CD14-positive monocyte (primary cell): ENCODE measurements around the gene ZNF334. TPM values are rescaled to one million over a fixed set of nuclear protein-coding genes. Genes with fewer than 3 reads are reported as not detected.

Source experiments
- DNase-seq, 3 donors: peaks; one replicate each; pipeline ENCODE4 v3.0.0-alpha.2; 2011 to 2022
- H2AFZ ChIP-seq: 2 replicates; pipeline ENCODE4 v1.6.0; 2012; ENCODE audit warnings: mild to moderate bottlenecking, low read depth, low read length, inconsistent platforms; ENCODE audit not compliant: insufficient read depth, poor library complexity, severe bottlenecking
- H3K27ac ChIP-seq, 2 donors: 1 replicate in 1 of 2; 2 replicates in 1 of 2; pipeline ENCODE4 v1.5.1; 2012 to 2013; ENCODE audit warnings: low read length in 2 of 2, control low read depth in 1 of 2, inconsistent platforms in 1 of 2, low read depth in 1 of 2, mild to moderate bottlenecking in 1 of 2
- H3K27me3 ChIP-seq, 2 donors: one replicate each; pipeline versions ENCODE4 v1.6.0 to v1.6.1; 2011 to 2013; ENCODE audit warnings: low read length in 2 of 2; ENCODE audit not compliant: control insufficient read depth in 2 of 2, insufficient read depth in 2 of 2
- H3K36me3 ChIP-seq, 2 donors: replicated peaks in 1 of 2; 1 replicate in 1 of 2; 2 replicates in 1 of 2; pipeline versions ENCODE4 v1.5.1 to v1.6.1; 2012 to 2013; ENCODE audit warnings: low read length in 2 of 2, control low read depth in 1 of 2, inconsistent platforms in 1 of 2, mild to moderate bottlenecking in 1 of 2; ENCODE audit not compliant: insufficient read depth in 2 of 2, control insufficient read depth in 1 of 2
- H3K4me1 ChIP-seq, 2 donors: 1 replicate in 1 of 2; 2 replicates in 1 of 2; pipeline versions ENCODE4 v1.5.1 to v1.6.1; 2012 to 2013; ENCODE audit warnings: low read length in 2 of 2, control low read depth in 1 of 2, inconsistent platforms in 1 of 2, mild to moderate bottlenecking in 1 of 2, moderate library complexity in 1 of 2; ENCODE audit not compliant: insufficient read depth in 2 of 2, control insufficient read depth in 1 of 2
- H3K4me2 ChIP-seq: replicated peaks from 2 replicates; pipeline ENCODE3; 2012; ENCODE audit warnings: low read length, moderate library complexity, mild to moderate bottlenecking; ENCODE audit not compliant: poor library complexity, severe bottlenecking; ENCODE audit errors: extremely low read depth
- H3K4me3 ChIP-seq, 3 experiments: fragments of 200-600 bp in 1 of 3; sonication (generic) in 1 of 3; replicated peaks in 1 of 3; 1 replicate in 2 of 3; 2 replicates in 1 of 3; pipeline ENCODE4 v1.5.1; 2011 to 2013; ENCODE audit warnings: low read length in 3 of 3, mild to moderate bottlenecking in 3 of 3, control low read depth in 2 of 3, low read depth in 2 of 3, inconsistent platforms in 1 of 3, moderate library complexity in 1 of 3
- H3K79me2 ChIP-seq: 2 replicates; pipeline ENCODE4 v1.6.0; 2012; ENCODE audit warnings: mild to moderate bottlenecking, control low read depth, inconsistent platforms, low read length, moderate library complexity; ENCODE audit not compliant: insufficient read depth
- H3K9ac ChIP-seq: 2 replicates; pipeline ENCODE4 v1.6.0; 2017; ENCODE audit warnings: low read length, mild to moderate bottlenecking; ENCODE audit not compliant: insufficient read depth, poor library complexity, severe bottlenecking
- H3K9me3 ChIP-seq, 2 donors: replicated peaks in 1 of 2; 1 replicate in 1 of 2; 2 replicates in 1 of 2; pipeline versions ENCODE4 v1.5.1 to v1.6.1; 2012 to 2013; ENCODE audit warnings: low read length in 2 of 2, control low read depth in 1 of 2; ENCODE audit not compliant: control insufficient read depth in 1 of 2, insufficient read depth in 1 of 2
- H4K20me1 ChIP-seq: 2 replicates; pipeline ENCODE4 v1.6.0; 2012; ENCODE audit warnings: mild to moderate bottlenecking, low read length, control low read depth, moderate library complexity; ENCODE audit not compliant: insufficient read depth
- H3K27ac Mint-ChIP-seq, 7 donors: one replicate each; pipeline ENCODE4 v1.8.0; 2020; ENCODE audit warnings: mild to moderate bottlenecking in 7 of 7, mixed read lengths in 7 of 7, moderate library complexity in 6 of 7, inconsistent platforms in 2 of 7
- H3K27me3 Mint-ChIP-seq, 3 donors: one replicate each; pipeline ENCODE4 v1.8.0; 2021 to 2022; ENCODE audit warnings: low read depth in 3 of 3, mild to moderate bottlenecking in 3 of 3, mixed read lengths in 3 of 3, moderate library complexity in 3 of 3, inconsistent platforms in 1 of 3
- H3K36me3 Mint-ChIP-seq, 2 donors: one replicate each; pipeline ENCODE4 v1.8.0; 2020; ENCODE audit warnings: mixed read lengths in 2 of 2, inconsistent platforms in 1 of 2, mild to moderate bottlenecking in 1 of 2
- H3K4me1 Mint-ChIP-seq: one replicate; pipeline ENCODE4 v1.8.0; 2020; ENCODE audit warnings: mild to moderate bottlenecking, mixed read lengths
- H3K4me3 Mint-ChIP-seq, 2 donors: one replicate each; pipeline ENCODE4 v1.8.0; 2020; ENCODE audit warnings: mild to moderate bottlenecking in 2 of 2, mixed read lengths in 2 of 2, moderate library complexity in 1 of 2
- H3K9me3 Mint-ChIP-seq, 7 donors: one replicate each; pipeline ENCODE4 v1.8.0; 2020 to 2022; ENCODE audit warnings: mixed read lengths in 7 of 7, mild to moderate bottlenecking in 6 of 7, moderate library complexity in 6 of 7, inconsistent platforms in 2 of 7
- WGBS: methylation state at CpG from one replicate; pipeline ENCODE4 v1.1.5; 2013; ENCODE audit warnings: missing lambda C conversion rate; ENCODE audit not compliant: insufficient coverage; 5-methylcytosine and 5-hydroxymethylcytosine counted together
- intact Hi-C, 2 donors: fragments of 100-400 bp; cut with micrococcal nuclease; formaldehyde crosslinking; loops; one replicate each; pipeline versions ENCODE4 v1.15.0 to v1.15.1; 2023
- polyA plus RNA-seq, 3 donors: library from polyadenylated mRNA; depleted of rRNA in 1 of 3; unstranded in 2 of 3; stranded (reverse) in 1 of 3; fragments of 300-500 nt in 2 of 3; fragments of >200 nt in 1 of 3; fragmentation: Illumina TruSeq in 2 of 3; gene quantifications; 1 replicate in 2 of 3; 2 replicates in 1 of 3; pipeline ENCODE4 v1.2.3, GENCODE V29; 2012 to 2021
- TF ChIP-seq, protein P1 (sequence below): fragments of 200-600 bp; IDR thresholded peaks from one replicate; pipeline ENCODE4 v1.8.0; 2022; ENCODE audit warnings: antibody characterized with exemption, mild to moderate bottlenecking

The ZNF334 gene
- polyA plus RNA-seq, 3 donors: 0.04 TPM; not detected in 2

- no peaks in the 10 kb centered on the region for H3K9me3 Mint-ChIP-seq
- H3K9me3 ChIP-seq: no peaks in the 10 kb centered on the region
- H4K20me1 ChIP-seq: no peaks in the 10 kb centered on the region
- H3K4me1 Mint-ChIP-seq: peaks cover 29% of the 10 kb centered on the region
- peaks cover 26 to 29% of the 10 kb centered on the region in 2 donors for H3K4me1 ChIP-seq
- no peak overlapping the region for H3K27ac ChIP-seq
- TF ChIP-seq, protein P1, sequence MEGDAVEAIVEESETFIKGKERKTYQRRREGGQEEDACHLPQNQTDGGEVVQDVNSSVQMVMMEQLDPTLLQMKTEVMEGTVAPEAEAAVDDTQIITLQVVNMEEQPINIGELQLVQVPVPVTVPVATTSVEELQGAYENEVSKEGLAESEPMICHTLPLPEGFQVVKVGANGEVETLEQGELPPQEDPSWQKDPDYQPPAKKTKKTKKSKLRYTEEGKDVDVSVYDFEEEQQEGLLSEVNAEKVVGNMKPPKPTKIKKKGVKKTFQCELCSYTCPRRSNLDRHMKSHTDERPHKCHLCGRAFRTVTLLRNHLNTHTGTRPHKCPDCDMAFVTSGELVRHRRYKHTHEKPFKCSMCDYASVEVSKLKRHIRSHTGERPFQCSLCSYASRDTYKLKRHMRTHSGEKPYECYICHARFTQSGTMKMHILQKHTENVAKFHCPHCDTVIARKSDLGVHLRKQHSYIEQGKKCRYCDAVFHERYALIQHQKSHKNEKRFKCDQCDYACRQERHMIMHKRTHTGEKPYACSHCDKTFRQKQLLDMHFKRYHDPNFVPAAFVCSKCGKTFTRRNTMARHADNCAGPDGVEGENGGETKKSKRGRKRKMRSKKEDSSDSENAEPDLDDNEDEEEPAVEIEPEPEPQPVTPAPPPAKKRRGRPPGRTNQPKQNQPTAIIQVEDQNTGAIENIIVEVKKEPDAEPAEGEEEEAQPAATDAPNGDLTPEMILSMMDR: no peak
- no peaks in the 10 kb centered on the region for H3K36me3 ChIP-seq
- H3K4me3 Mint-ChIP-seq: peak overlapping the region in 1 of 2 donors; percentile 35
- H3K4me3 ChIP-seq: no peak overlapping the region
- WGBS: 28% methylated on average over 4 of the region's 4 CpGs
- peaks cover 2 to 12% of the 10 kb centered on the region in 2 donors for H3K27me3 ChIP-seq
- H3K79me2 ChIP-seq: no peaks in the 10 kb centered on the region
- H3K27me3 Mint-ChIP-seq: peaks cover 6 to 11% (median 8%) of the 10 kb centered on the region in 3 donors
- no peak overlapping the region for H3K4me2 ChIP-seq
- DNase-seq: peak; percentile 37 to 89 (median 42)
- H3K9ac ChIP-seq: no peak overlapping the region
- H3K36me3 Mint-ChIP-seq: peaks cover 0 to 3% of the 10 kb centered on the region in 2 donors
- H2AFZ ChIP-seq: no peak overlapping the region
- intact Hi-C loops: loop anchor here in 1 of 2 donors (10.0 kb wide), 1 partner anchor 132 kb away; the partner anchor contains the start of gene TP53RK
- peak overlapping the region in 6 of 7 donors; percentile 41 to 75 (median 55) for H3K27ac Mint-ChIP-seq
Measured at GRCh38 chr20:46552460-46553420, 39.4 kb upstream of the ZNF334 start.

- Mint-ChIP-seq H3K27ac (peak overlapping the region in 2 of 7 donors; percentile 51 to 67), H3K4me3 (no peak overlapping the region), H3K9me3 (no peaks in the 10 kb centered on the region), H3K4me1 (peaks cover 29% of the 10 kb centered on the region), H3K36me3 (peaks cover 0 to 3% of the 10 kb centered on the region in 2 donors), H3K27me3 (peaks cover 6 to 8% (median 7%) of the 10 kb centered on the region in 3 donors)
- no peak overlapping the region for H3K9ac ChIP-seq
- TF ChIP-seq, protein P1: no peak
- no peaks in the 10 kb centered on the region for H3K36me3 ChIP-seq
- no peaks in the 10 kb centered on the region for H3K79me2 ChIP-seq
- no peak overlapping the region for H3K4me2 ChIP-seq
- no peaks in the 10 kb centered on the region for H3K9me3 ChIP-seq
- no peaks in the 10 kb centered on the region for H4K20me1 ChIP-seq
- no peak overlapping the region for H2AFZ ChIP-seq
- H3K4me3 ChIP-seq: no peak overlapping the region
- peak in 1 of 3 donors; percentile 69 for DNase-seq
- H3K27me3 ChIP-seq: peaks cover 10 to 22% of the 10 kb centered on the region in 2 donors
- intact Hi-C loops: loop anchor here in 1 of 2 donors (10.0 kb wide), 1 partner anchor 133 kb away; the partner anchor contains the start of gene TP53RK
- H3K27ac ChIP-seq: no peak overlapping the region
- H3K4me1 ChIP-seq: peaks cover 26 to 29% of the 10 kb centered on the region in 2 donors
- WGBS: 86% methylated on average over 4 of the region's 12 CpGs
Measured at GRCh38 chr20:46551522-46552381, 38.4 kb upstream of the ZNF334 start.
